ENCODE results near the gene PALM3.
"Not testable (repeated sequence)": the region's sequence is repeated elsewhere in the genome, so short reads cannot be mapped to it uniquely, and the experiment has no call there.

- TF ChIP-seq EP300 (IDR thresholded peaks at IDR 0.05; ENCODE audit: borderline replicate concordance in 1 of 2, control insufficient read depth in 1 of 2, low read depth in 2 of 2, low read length in 2 of 2); RAD21 (IDR thresholded peaks at IDR 0.05; ENCODE audit: insufficient read depth, low read depth, low read length); GABPA (IDR thresholded peaks at IDR 0.05; ENCODE audit: low read depth): not testable (repeated sequence)
Measured at GRCh38 chr19:14050961-14051360, 10.9 kb downstream of the PALM3 start.

Measured in GM12878 (cell line).